ENCODE results near the gene NWD2.

DNA sequence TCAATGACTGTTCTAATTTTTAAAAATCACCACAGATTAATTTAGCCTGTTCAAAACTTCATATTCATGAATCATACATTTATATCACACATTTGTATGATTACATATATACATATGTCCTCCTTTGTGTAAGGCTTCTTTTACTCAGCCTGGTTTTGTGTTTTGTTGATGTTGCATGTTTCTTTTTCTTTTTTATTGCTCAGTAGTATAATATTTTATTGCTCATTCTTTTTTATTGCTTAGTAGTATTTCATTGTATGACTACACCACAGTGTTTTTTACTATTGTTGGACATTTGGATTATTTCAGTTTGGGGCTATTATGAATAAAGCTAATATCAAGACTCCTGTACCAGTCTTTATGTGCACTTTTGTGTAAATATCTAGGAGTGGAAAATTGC, 243.1 kb downstream of the NWD2 start:
- TF ChIP-seq POLR2A (IDR thresholded peaks at IDR 0.05; ENCODE audit: low read depth, low read length) (no peak), PAX5 (IDR thresholded peaks at IDR 0.05; ENCODE audit: insufficient read depth, low read length, severe bottlenecking) (no peak)
